Measurements from ENCODE around the gene PDCD2L.

The PDCD2L gene

GRCh38 chr19:34409189-34410164 is 5.3 kb downstream of the PDCD2L start:
- H3K4me1 ChIP-seq (ENCODE audit: control extremely low read depth in 1 of 4, control insufficient read depth in 4 of 4, insufficient read depth in 4 of 4, low read length in 3 of 4) = peaks cover 0 to 5% (median 2%) of the 10 kb centered on the region in 4 experiments
- POLR2A ChIA-PET = no interaction called here
- peaks cover 4 to 30% (median 23%) of the 10 kb centered on the region in 4 experiments for H3K36me3 ChIP-seq (ENCODE audit: control insufficient read depth in 4 of 4, insufficient read depth in 4 of 4, low read length in 3 of 4)
- no peak overlapping the region for H3K27ac ChIP-seq (ENCODE audit: insufficient read depth in 1 of 2, low read depth in 1 of 2, low read length in 2 of 2, poor library complexity in 1 of 2, severe bottlenecking in 2 of 2)
- H3K27me3 ChIP-seq (replicated peaks in 2 of 5; ENCODE audit: control insufficient read depth in 4 of 5, insufficient read depth in 5 of 5, low read length in 4 of 5) = no peaks in the 10 kb centered on the region
- CTCF ChIA-PET = interaction anchor here (1.1 kb wide), 1 partner anchor 21 kb away, joined by 4 read pairs; no protein-coding TSS in a partner anchor
- no peak overlapping the region for H3K4me3 ChIP-seq (ENCODE audit: control insufficient read depth in 1 of 7, extremely low read depth in 1 of 7, insufficient read depth in 4 of 7, low read depth in 2 of 7, low read length in 6 of 7)
- WGBS (ENCODE audit: insufficient coverage) = 99% methylated on average over 9 of the region's 10 CpGs
- DNase-seq = no peak
- H3K9me3 ChIP-seq (ENCODE audit: control extremely low read depth in 1 of 5, control insufficient read depth in 4 of 5, insufficient read depth in 2 of 5, low read depth in 1 of 5, low read length in 4 of 5) = no peaks in the 10 kb centered on the region

DNA sequence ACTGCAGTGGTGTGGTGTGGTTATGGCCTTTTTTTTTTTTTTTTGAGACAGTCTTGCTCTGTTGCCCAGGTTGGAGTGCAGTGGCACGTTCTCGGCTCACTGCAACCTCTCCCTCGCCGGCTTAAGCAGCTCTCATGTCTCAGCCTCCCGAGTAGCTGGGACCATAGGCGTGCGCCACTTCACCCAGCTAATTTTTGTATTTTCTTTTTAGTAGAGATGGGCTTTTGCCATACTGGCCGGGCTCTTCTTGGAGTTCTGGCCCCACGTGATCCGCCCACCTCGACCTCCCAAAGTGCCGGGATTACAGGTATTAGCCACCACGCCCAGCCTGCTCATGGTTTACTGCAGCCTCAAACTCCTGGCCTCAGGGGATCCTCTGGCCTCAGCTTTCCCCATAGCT is 7.0 kb downstream of the PDCD2L start:
- no peak for DNase-seq
- Histone ChIP-seq H3K4me1 (ENCODE audit: control extremely low read depth in 1 of 4, control insufficient read depth in 4 of 4, insufficient read depth in 4 of 4, low read length in 3 of 4) (no peaks in the 10 kb centered on the region), H3K4me3 (ENCODE audit: control insufficient read depth in 1 of 7, extremely low read depth in 1 of 7, insufficient read depth in 4 of 7, low read depth in 2 of 7, low read length in 6 of 7) (no peak overlapping the region), H3K9me3 (ENCODE audit: control extremely low read depth in 1 of 5, control insufficient read depth in 4 of 5, insufficient read depth in 2 of 5, low read depth in 1 of 5, low read length in 4 of 5) (no peaks in the 10 kb centered on the region), H3K27ac (ENCODE audit: insufficient read depth in 1 of 2, low read depth in 1 of 2, low read length in 2 of 2, poor library complexity in 1 of 2, severe bottlenecking in 2 of 2) (no peak overlapping the region), H3K27me3 (replicated peaks in 2 of 5; ENCODE audit: control insufficient read depth in 4 of 5, insufficient read depth in 5 of 5, low read length in 4 of 5) (no peaks in the 10 kb centered on the region), H3K36me3 (ENCODE audit: control insufficient read depth in 4 of 4, insufficient read depth in 4 of 4, low read length in 3 of 4) (peaks cover 4 to 45% (median 32%) of the 10 kb centered on the region in 4 experiments)
- 97% methylated on average over 7 of the region's 13 CpGs for WGBS (ENCODE audit: insufficient coverage)
- ChIA-PET POLR2A (no interaction called here), CTCF (interaction anchor here (0.8 to 1.2 kb wide), 2 partner anchors 32 to 37 kb away, joined by 3 read pairs; no protein-coding TSS in a partner anchor)

DNA sequence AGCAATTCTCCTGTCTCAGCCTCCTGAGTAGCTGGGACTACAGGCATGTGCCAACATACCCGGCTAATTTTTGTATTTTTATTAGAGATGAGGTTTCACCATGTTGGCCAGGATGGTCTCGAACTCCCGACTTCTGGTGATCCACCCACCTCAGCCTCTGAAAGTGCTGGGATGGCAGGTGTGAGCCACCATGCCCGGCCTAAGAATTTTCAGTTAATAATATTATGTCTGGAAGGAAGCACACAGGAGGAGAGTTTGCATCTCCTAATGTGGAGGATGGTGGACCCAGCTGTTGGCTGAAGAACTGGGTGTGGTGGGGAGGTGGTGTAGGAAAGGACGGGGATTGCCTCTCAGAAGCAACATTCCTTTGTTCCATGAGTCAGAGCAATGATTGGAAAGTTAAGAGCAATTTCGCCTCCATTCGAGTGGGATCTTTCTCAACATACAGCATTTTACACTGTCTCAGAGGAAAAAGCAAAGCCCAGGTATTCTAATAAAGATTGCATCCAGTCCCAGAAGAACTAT is 11.9 kb downstream of the PDCD2L start:
- H3K36me3 ChIP-seq (ENCODE audit: control insufficient read depth in 4 of 4, insufficient read depth in 4 of 4, low read length in 3 of 4) = peaks cover 12 to 53% (median 25%) of the 10 kb centered on the region in 4 experiments
- no peak for DNase-seq
- H3K4me3 ChIP-seq (ENCODE audit: control insufficient read depth in 1 of 7, extremely low read depth in 1 of 7, insufficient read depth in 4 of 7, low read depth in 2 of 7, low read length in 6 of 7) = no peak overlapping the region
- H3K27me3 ChIP-seq (replicated peaks in 2 of 5; ENCODE audit: control insufficient read depth in 4 of 5, insufficient read depth in 5 of 5, low read length in 4 of 5) = no peaks in the 10 kb centered on the region
- no peaks in the 10 kb centered on the region for H3K4me1 ChIP-seq (ENCODE audit: control extremely low read depth in 1 of 4, control insufficient read depth in 4 of 4, insufficient read depth in 4 of 4, low read length in 3 of 4)
- CTCF ChIA-PET = interaction anchor here (1.0 to 1.3 kb wide), 2 partner anchors 14 to 16 kb away, joined by 3 to 4 read pairs; no protein-coding TSS in a partner anchor
- no peak overlapping the region for H3K27ac ChIP-seq (ENCODE audit: insufficient read depth in 1 of 2, low read depth in 1 of 2, low read length in 2 of 2, poor library complexity in 1 of 2, severe bottlenecking in 2 of 2)
- WGBS (ENCODE audit: insufficient coverage) = 96% methylated on average over 5 of the region's 7 CpGs
- POLR2A ChIA-PET = interaction anchor here (0.8 kb wide), 1 partner anchor 11 kb away, joined by 6 read pairs; no protein-coding TSS in a partner anchor
- no peaks in the 10 kb centered on the region for H3K9me3 ChIP-seq (ENCODE audit: control extremely low read depth in 1 of 5, control insufficient read depth in 4 of 5, insufficient read depth in 2 of 5, low read depth in 1 of 5, low read length in 4 of 5)

DNA sequence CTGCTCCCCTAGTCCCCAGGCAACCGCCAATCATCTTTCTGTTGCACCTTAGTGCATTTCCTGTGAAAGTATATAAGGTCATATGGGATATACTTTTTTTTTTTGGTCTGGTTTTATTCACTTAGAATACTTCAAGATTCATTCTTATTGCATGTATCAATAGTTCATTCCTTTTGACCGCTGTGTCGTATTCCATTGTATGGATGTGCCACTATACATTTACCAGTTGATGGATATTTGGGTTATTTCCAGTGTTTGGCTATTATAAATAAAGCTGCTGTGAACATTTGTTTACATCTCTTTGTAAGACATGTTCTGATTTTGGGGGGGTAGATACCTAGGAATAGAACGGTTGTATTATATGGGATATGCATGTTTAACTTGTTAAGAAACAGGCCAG is 14.1 kb downstream of the PDCD2L start:
- no peaks in the 10 kb centered on the region for H3K27me3 ChIP-seq (replicated peaks in 2 of 5; ENCODE audit: control insufficient read depth in 4 of 5, insufficient read depth in 5 of 5, low read length in 4 of 5)
- no peaks in the 10 kb centered on the region for H3K9me3 ChIP-seq (ENCODE audit: control extremely low read depth in 1 of 5, control insufficient read depth in 4 of 5, insufficient read depth in 2 of 5, low read depth in 1 of 5, low read length in 4 of 5)
- ChIA-PET POLR2A (no interaction called here), CTCF (no interaction called here)
- no peak overlapping the region for H3K4me3 ChIP-seq (ENCODE audit: control insufficient read depth in 1 of 7, extremely low read depth in 1 of 7, insufficient read depth in 4 of 7, low read depth in 2 of 7, low read length in 6 of 7)
- no peak for DNase-seq
- no peaks in the 10 kb centered on the region for H3K4me1 ChIP-seq (ENCODE audit: control extremely low read depth in 1 of 4, control insufficient read depth in 4 of 4, insufficient read depth in 4 of 4, low read length in 3 of 4)
- no peak overlapping the region for H3K27ac ChIP-seq (ENCODE audit: insufficient read depth in 1 of 2, low read depth in 1 of 2, low read length in 2 of 2, poor library complexity in 1 of 2, severe bottlenecking in 2 of 2)
- WGBS (ENCODE audit: insufficient coverage) = no CpG with 5 or more reads among the region's 4 CpGs
- H3K36me3 ChIP-seq (ENCODE audit: control insufficient read depth in 4 of 4, insufficient read depth in 4 of 4, low read length in 3 of 4) = peaks cover 12 to 56% (median 23%) of the 10 kb centered on the region in 4 experiments

DNA sequence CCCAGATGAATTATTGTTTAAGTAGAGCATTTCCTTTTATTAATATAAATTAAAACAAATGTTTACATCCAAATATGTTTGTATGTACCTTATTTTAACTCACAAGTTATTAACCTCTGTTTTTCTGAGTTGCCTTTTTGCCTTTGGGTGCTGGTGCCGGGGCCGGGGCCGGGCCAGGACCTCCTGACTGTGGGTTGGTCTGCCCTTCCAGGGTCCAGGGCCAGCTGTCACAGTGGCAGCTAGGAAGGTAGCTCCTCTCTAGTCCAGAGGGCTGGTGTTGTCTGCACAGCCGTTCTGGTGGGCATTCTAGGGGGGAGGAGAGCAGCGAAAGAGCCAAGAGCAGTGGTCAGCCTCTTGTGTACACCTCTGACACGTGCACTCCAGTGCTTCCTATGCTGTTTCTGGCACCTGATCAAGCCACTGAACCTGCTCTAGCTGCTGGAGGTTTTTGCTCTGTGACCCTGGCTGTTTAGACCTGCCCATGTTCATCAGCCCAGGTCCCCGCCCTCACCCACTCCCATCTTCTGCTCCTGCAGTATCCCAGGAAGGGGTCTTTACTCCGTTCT is 22.0 kb downstream of the PDCD2L start:
- DNase-seq = no peak
- Histone ChIP-seq H3K27me3 (replicated peaks in 2 of 5; ENCODE audit: control insufficient read depth in 4 of 5, insufficient read depth in 5 of 5, low read length in 4 of 5) (no peaks in the 10 kb centered on the region), H3K4me3 (ENCODE audit: control insufficient read depth in 1 of 7, extremely low read depth in 1 of 7, insufficient read depth in 4 of 7, low read depth in 2 of 7, low read length in 6 of 7) (no peak overlapping the region), H3K4me1 (ENCODE audit: control extremely low read depth in 1 of 4, control insufficient read depth in 4 of 4, insufficient read depth in 4 of 4, low read length in 3 of 4) (peaks cover 6 to 26% (median 21%) of the 10 kb centered on the region in 4 experiments), H3K27ac (ENCODE audit: insufficient read depth in 1 of 2, low read depth in 1 of 2, low read length in 2 of 2, poor library complexity in 1 of 2, severe bottlenecking in 2 of 2) (no peak overlapping the region), H3K9me3 (ENCODE audit: control extremely low read depth in 1 of 5, control insufficient read depth in 4 of 5, insufficient read depth in 2 of 5, low read depth in 1 of 5, low read length in 4 of 5) (no peaks in the 10 kb centered on the region), H3K36me3 (ENCODE audit: control insufficient read depth in 4 of 4, insufficient read depth in 4 of 4, low read length in 3 of 4) (peaks cover 0 to 23% (median 12%) of the 10 kb centered on the region in 4 experiments)
- WGBS (ENCODE audit: insufficient coverage) = 98% methylated on average over 7 of the region's 8 CpGs
- CTCF ChIA-PET = interaction anchor here (1.4 kb wide), 1 partner anchor 30 kb away, joined by 3 read pairs; no protein-coding TSS in a partner anchor
- POLR2A ChIA-PET = interaction anchor here (0.7 kb wide), 2 partner anchors 9 to 22 kb away, joined by 4 to 6 read pairs; no protein-coding TSS in a partner anchor

DNA sequence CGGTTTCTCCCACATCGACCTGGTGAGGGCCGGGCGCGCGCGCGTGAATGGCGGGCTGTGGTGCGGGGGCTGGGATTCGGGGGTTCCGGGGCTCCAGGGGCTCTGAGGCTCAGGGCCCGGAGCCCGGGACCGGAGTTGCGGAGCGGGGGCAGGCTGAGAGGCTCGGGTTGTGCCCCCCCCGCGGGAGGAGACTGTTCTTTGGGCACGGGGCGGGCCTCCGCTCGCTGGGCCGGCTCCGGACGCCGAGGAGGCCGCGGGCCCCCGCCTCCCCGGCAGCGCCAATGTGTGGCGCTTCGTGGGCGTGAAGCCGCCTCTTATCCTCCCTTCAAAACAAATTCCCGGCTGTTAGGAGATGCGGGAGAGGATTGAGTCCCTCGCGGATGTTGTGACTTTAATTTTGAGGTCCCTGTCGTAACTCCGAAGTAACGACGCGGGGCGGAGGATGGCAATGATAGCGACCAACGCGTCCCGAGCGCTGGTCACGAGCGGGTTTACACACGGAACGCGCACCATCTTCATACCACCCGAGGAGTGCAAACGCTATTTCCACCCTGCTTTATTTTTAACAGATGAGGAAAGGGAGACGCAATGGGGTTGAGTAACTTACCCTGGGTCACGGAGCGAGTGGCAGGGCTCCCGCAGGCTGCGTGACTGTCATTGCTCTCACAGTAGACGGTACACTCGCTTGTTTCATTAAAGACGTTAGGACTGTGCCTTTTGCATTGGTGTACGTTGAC is 24.5 kb downstream of the PDCD2L start:
- Histone ChIP-seq H3K36me3 (ENCODE audit: control insufficient read depth in 4 of 4, insufficient read depth in 4 of 4, low read length in 3 of 4) (peaks cover 0 to 34% (median 13%) of the 10 kb centered on the region in 4 experiments), H3K4me3 (ENCODE audit: control insufficient read depth in 1 of 7, extremely low read depth in 1 of 7, insufficient read depth in 4 of 7, low read depth in 2 of 7, low read length in 6 of 7) (peak overlapping the region; percentile 82 to 99 (median 90)), H3K4me1 (ENCODE audit: control extremely low read depth in 1 of 4, control insufficient read depth in 4 of 4, insufficient read depth in 4 of 4, low read length in 3 of 4) (peaks cover 6 to 27% (median 23%) of the 10 kb centered on the region in 4 experiments), H3K27ac (ENCODE audit: insufficient read depth in 1 of 2, low read depth in 1 of 2, low read length in 2 of 2, poor library complexity in 1 of 2, severe bottlenecking in 2 of 2) (peak overlapping the region; percentile 72 to 87), H3K27me3 (replicated peaks in 2 of 5; ENCODE audit: control insufficient read depth in 4 of 5, insufficient read depth in 5 of 5, low read length in 4 of 5) (no peaks in the 10 kb centered on the region), H3K9me3 (ENCODE audit: control extremely low read depth in 1 of 5, control insufficient read depth in 4 of 5, insufficient read depth in 2 of 5, low read depth in 1 of 5, low read length in 4 of 5) (no peaks in the 10 kb centered on the region)
- WGBS (ENCODE audit: insufficient coverage) = under 1% methylated on average over 49 of the region's 68 CpGs
- CTCF ChIA-PET = no interaction called here
- peak; percentile 10 to 62 (median 46) for DNase-seq
- POLR2A ChIA-PET = interaction anchor here (0.7 kb wide), 1 partner anchor 666 kb away, joined by 4 read pairs; no protein-coding TSS in a partner anchor
